Stimulated activated CD4-positive, alpha-beta T cell treated with anti-CD3 and anti-CD28 coated beads, Interleukin-4, amount 100 ng/mL, for 24 hours (primary cell): ENCODE results near the gene TOGARAM2.

Experiments
- DNase-seq: peaks from one replicate; pipeline ENCODE4 v3.0.0-alpha.2; 2020

The TOGARAM2 gene

GRCh38 chr2:29024882-29025430 lies 43.9 kb downstream of the TOGARAM2 start:
- no peak for DNase-seq

GRCh38 chr2:29025711-29026110 lies 44.6 kb downstream of the TOGARAM2 start:
- no peak for DNase-seq

DNA sequence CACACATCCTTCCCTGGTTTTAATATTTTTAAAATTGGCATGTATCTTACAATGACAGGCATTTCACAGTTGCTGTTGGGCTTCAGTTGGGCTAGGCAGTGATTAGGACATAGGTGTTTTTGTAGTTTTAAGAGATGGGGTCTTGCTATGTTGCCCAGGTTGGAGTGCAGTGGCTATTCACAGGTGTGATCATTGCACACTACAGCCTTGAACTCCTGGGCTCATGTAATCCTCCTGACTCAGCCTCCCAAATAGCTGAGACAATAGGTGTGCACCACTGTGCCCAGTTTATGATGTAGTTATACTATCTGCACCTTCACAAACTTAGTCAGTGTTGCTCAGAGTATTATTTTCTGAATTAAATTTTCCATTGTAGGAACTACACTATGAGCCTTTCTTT lies 49.9 kb downstream of the TOGARAM2 start:
- no peak for DNase-seq

- no peak for DNase-seq
These were observed 51.1 kb downstream of the TOGARAM2 start for GRCh38 chr2:29032189-29032588.

- DNase-seq = no peak
These were observed 52.1 kb downstream of the TOGARAM2 start for GRCh38 chr2:29033172-29033571.

DNA sequence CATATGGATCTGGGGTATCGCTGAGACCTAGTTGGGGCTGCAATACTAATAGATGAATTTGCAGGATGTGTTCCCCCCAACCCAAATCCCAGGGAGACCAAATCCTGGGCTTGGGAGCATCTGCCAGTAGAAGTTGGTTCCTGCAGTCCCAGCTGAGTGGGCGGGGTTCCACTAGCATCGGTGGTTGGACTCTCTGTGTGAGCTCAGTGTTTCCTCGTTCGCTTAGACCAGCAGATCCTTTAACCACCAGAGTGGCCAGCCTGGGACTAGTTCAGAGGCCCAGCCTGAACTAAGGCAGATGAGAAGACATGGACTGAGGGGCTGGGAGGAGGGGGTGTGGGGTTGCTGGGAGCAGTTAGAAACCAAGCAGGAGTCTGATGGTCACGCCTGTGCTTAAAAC lies 52.6 kb downstream of the TOGARAM2 start:
- DNase-seq = no peak

- DNase-seq = no peak
These were observed 54.1 kb downstream of the TOGARAM2 start for GRCh38 chr2:29035016-29035745.

- DNase-seq = no peak
These were observed 58.8 kb downstream of the TOGARAM2 start for GRCh38 chr2:29039718-29040480.

DNA sequence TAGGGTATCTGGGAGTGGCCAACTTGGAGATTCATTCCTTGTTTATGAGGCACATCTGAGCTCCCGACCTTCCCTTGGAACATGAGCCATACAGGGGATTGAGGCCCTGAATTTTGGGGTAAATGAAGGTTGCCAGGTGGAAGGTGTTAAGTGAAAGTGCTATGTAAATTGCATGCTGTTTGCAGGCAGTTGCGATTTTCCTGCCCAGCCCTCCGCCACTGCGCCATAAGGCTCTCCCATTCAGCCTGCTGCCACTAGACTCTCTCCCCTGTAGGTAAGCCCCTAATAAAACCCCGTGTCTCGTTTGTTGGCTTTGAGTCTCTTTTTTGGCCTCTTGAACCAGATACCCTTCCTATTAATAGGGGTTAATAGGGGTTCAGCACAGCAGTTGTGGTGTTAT lies 59.5 kb downstream of the TOGARAM2 start:
- DNase-seq = no peak

DNA sequence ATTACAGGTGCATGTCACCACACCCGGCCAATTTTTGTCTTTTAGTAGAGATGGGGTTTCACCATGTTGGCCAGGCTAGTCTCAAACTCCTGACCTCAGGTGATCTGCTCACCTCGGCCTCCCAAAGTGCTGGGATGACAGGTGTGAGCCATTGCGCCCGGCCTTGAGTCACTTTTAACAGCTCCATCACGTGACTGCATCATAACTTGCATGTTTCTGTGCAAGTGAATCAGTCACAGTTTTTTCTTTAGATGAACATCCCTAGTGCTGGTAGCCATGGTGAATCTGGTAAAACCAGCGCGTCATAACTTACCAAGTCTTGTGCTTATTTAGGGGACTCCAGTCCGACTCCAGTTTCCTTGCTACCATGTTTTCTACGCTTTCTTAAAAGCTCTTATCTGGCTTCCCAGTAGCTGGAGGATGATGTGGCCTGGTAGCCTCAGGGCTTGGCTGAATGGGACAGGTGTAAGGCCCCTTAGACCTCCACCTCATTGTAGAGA lies 60.1 kb downstream of the TOGARAM2 start:
- no peak for DNase-seq

- DNase-seq = no peak
These were observed 61.5 kb downstream of the TOGARAM2 start for GRCh38 chr2:29042561-29043075.

DNA sequence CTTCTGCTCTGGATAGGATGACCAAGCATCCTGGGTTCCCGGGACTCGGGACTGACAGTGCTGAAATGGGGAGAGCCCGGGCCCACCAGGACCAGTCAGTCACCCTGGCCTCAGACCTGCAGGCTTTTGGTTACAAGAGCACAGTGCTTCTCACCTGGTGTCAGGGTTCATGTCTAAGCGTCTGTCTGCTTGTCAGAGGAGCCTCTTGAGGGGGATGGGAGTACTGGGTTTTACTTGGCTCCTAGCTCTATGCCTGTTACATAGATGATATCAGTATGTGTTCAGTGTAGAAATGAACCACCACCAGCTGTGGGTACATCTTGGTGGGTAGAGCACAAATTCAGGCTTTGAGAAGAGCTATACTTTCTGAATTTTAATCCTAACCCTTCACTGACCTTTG lies 63.4 kb downstream of the TOGARAM2 start:
- DNase-seq = no peak

DNA sequence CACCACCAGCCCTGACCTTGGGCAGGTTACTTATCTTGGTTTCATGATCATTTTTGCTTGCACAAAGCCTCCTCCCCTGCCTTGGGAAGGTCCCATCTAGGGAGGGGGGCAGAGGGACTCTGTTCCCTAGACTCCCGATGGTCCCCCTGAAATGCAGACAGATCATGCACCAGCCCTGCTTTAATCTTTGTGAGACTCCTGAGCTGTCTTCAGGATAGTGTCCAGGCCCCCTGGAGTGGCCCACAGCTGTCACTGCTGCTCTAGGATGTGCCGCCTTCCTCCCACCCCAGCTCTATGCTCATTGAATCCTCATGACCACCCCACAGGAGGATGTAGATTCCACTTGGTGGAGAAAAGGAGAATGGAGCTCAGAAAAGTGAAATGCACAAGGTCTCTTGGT lies 65.2 kb downstream of the TOGARAM2 start:
- DNase-seq = no peak

DNA sequence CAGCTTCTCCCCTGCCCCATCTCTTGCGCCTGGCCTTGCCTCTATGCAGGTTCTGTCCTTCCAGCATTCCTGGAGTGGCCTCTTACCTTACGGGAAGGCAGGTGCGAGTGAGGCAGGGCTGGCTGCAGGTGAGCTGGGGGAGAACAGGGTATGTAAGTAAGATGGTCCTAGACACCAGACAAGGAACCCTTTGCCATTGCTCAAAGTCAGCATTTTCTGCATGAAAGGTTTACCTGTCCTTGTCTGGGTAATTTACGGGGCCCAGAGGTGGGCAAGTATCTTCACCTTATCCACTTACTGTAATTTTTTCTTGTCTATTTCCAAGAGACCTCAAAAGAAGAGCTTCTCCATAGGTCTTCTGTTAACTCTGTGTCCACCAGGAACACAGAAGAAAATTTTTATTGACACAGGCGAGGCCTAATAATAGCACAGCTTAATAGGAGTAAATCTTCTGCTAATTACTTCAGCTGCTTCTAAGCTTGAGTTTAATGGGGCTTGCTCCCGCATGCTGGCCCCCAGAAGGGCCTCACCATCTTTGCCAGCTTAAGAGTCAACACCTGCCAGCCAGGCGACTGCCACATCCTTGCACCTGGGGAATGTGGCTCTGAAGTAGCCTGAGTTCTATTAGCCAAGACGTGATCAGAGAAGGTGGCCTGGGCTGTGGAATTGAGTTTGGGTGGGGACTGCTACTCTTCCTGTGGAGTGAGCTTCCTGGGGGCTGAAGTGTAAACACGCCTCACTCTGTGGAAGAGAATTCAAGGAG lies 66.2 kb downstream of the TOGARAM2 start:
- no peak for DNase-seq

DNA sequence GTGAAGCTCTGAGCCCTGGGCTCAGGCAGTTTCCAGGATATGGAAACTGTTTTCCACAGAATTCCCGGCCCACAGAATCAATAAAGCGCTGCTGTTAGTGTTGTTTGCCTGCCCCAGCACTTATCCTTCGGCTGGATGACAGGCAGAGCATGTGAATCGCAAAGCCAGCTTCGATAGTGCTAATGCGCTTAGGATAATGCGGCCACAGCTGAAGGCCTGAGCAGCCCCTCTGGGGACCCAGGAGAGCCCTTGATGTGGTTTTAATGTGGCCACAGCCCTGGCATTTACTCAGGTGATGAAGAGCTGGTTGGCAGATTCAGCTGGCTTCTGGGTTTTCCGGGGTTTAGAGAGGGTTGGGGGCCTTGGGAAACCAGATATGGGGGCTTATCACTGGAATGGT lies 69.5 kb downstream of the TOGARAM2 start:
- DNase-seq = no peak

DNA sequence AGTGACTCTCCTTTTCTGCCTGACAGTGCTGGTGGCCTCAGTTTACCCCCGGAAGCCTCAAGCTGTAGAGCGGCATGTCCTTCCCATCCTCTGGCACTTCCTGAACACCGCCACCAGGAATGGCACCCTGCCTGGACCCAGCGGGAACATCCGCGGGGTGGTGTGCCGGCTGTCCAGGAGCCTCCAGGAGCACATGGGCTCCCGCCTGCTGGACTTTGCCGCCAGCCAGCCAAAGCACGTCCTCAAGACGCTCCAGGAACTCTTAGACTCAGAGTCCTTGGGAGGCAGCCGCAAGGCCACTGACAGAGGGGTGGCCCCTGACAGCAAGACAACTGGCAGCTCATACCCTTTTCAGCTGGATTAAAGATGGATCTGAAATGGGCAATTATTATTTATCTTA lies 70.6 kb downstream of the TOGARAM2 start:
- no peak for DNase-seq

DNA sequence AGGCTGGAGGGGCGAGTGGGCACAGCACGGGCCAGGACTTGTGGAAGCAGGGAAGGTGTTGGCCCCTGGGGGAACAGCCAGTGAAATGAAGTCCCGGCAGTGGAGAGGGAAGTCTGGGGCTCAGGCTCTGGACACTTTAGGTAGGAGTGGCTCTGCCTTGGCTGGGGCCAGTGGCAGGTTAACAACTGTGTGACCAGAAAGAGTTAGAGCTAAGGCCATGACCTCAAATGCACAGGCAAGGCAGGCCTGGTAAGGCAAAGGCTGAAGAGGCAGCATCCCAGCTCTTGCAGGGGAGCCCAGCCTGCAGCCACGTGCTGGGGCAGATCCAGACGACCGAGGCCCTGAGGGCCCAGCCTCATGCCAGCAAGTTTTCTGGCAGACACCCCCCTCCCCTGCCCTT lies 71.7 kb downstream of the TOGARAM2 start:
- no peak for DNase-seq

DNA sequence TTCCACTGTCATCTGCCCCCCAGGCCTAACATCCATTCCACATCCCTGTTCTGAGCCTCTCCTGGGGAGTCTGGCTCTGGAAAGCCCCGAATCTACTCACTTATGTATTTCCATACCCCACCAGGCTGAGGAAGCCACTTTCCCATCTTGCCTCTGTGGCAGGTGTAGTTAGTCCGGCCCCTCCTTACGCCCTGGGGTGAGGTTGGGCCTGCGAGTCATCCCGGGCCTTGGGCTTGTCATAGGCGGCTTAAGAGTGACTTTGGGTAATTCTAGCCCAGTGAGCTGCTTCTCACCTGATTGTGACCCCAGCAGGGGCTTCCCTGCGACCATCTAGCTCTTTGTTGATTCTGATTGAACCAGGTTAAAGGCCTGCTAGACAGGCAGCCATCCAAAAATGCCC lies 72.1 kb downstream of the TOGARAM2 start:
- DNase-seq = no peak

- DNase-seq = no peak
These were observed 72.7 kb downstream of the TOGARAM2 start for GRCh38 chr2:29053670-29054400.

DNA sequence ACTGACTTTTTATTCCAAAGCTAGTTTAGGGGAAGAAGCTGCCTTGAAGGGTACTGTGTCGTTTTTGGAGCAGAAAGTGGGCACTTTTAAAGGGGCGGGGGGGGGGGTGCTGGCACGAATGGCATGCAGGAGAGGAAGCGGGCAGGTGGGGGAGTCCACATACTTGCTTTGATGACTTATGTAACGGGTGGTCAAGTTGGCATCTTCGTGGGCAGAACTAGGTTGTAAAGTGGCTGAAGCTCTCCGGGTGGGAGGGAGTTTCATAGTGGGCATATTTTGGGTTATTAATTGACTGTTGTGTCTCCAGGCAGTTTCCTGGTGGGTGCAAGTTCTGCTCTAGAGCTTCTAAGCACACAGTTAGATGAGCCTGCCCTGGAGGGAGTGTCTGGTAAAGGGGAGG lies 73.3 kb downstream of the TOGARAM2 start:
- DNase-seq = no peak

GRCh38 chr2:29055601-29056000 lies 74.5 kb downstream of the TOGARAM2 start:
- DNase-seq = no peak

DNA sequence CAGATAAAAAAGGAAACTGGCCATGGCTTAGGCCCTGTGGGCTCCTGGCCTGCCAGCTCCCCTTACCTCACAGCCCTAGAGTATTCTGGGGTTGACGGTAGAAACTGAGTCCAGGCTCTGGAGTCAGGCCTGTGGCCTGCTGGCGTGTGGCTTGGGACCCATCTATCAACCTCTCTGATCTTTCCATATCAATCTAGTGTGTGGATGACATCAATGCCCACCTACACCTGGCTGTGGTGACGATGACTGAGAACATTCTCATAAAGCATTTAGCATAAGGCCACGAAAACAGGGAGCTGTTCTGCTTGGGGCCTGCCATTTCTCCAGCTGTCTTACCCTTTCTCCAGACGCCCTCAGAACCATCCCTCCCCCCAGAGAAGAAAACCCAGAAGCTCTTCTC lies 75.4 kb downstream of the TOGARAM2 start:
- DNase-seq = no peak
